Measurements from ENCODE around the gene PPP1R15A.

The PPP1R15A gene

GRCh38 chr19:48856921-48857320, 15.3 kb upstream of the PPP1R15A start:
- H3K9me3 ChIP-seq (ENCODE audit: insufficient read depth, low read length), result no peaks in the 10 kb centered on the region

GRCh38 chr19:48858984-48859710, 13.1 kb upstream of the PPP1R15A start:
- Histone ChIP-seq H3K36me3 (ENCODE audit: low read length) (no peaks in the 10 kb centered on the region), H3K79me2 (ENCODE audit: insufficient read depth, low read length) (no peaks in the 10 kb centered on the region), H3K9ac (ENCODE audit: low read length) (no peak overlapping the region), H4K20me1 (ENCODE audit: low read depth, low read length) (no peaks in the 10 kb centered on the region), H2AFZ (ENCODE audit: low read depth, low read length, severe bottlenecking) (no peak overlapping the region), H3K9me3 (ENCODE audit: insufficient read depth, low read length) (no peaks in the 10 kb centered on the region), H3K4me3 (ENCODE audit: insufficient read depth, low read length, poor library complexity, severe bottlenecking) (no peak overlapping the region), H3K27me3 (ENCODE audit: low read length) (no peaks in the 10 kb centered on the region), H3K9me2 (replicated peaks; ENCODE audit: insufficient read depth, low read length) (no peaks in the 10 kb centered on the region), H3K27ac (ENCODE audit: low read depth, low read length) (no peak overlapping the region), H3F3A (ENCODE audit: insufficient read depth) (no peaks in the 10 kb centered on the region), H3K4me2 (ENCODE audit: low read depth, low read length, poor library complexity, severe bottlenecking) (no peak overlapping the region)
- TF ChIP-seq CTCF (IDR thresholded peaks at IDR 0.05; ENCODE audit: insufficient read depth, low read length, poor library complexity, severe bottlenecking), result no peak
- no peak for TF ChIP-seq EZH2phosphoT487 (conservative IDR thresholded peaks at IDR 0.05; ENCODE audit: low read length)

More at GRCh38 chr19:48856921-48857320, 15.3 kb upstream of the PPP1R15A start:
- Histone ChIP-seq H3F3A (ENCODE audit: insufficient read depth) (no peaks in the 10 kb centered on the region), H2AFZ (ENCODE audit: low read depth, low read length, severe bottlenecking) (no peak overlapping the region), H3K79me2 (ENCODE audit: insufficient read depth, low read length) (no peaks in the 10 kb centered on the region), H3K4me3 (ENCODE audit: insufficient read depth, low read length, poor library complexity, severe bottlenecking) (no peak overlapping the region), H3K27me3 (ENCODE audit: low read length) (no peaks in the 10 kb centered on the region), H3K27ac (ENCODE audit: low read depth, low read length) (no peak overlapping the region), H3K9me2 (replicated peaks; ENCODE audit: insufficient read depth, low read length) (no peaks in the 10 kb centered on the region), H4K20me1 (ENCODE audit: low read depth, low read length) (no peaks in the 10 kb centered on the region), H3K9ac (ENCODE audit: low read length) (no peak overlapping the region), H3K4me2 (ENCODE audit: low read depth, low read length, poor library complexity, severe bottlenecking) (no peak overlapping the region), H3K36me3 (ENCODE audit: low read length) (no peaks in the 10 kb centered on the region)
- TF ChIP-seq EZH2phosphoT487 (conservative IDR thresholded peaks at IDR 0.05; ENCODE audit: low read length) (no peak), CTCF (IDR thresholded peaks at IDR 0.05; ENCODE audit: insufficient read depth, low read length, poor library complexity, severe bottlenecking) (no peak)

GRCh38 chr19:48859711-48860572, 12.3 kb upstream of the PPP1R15A start:
- Histone ChIP-seq H3K9ac (ENCODE audit: low read length) (no peak overlapping the region), H3K4me2 (ENCODE audit: low read depth, low read length, poor library complexity, severe bottlenecking) (no peak overlapping the region), H3K27ac (ENCODE audit: low read depth, low read length) (no peak overlapping the region), H3K27me3 (ENCODE audit: low read length) (no peaks in the 10 kb centered on the region), H4K20me1 (ENCODE audit: low read depth, low read length) (no peaks in the 10 kb centered on the region), H3K9me3 (ENCODE audit: insufficient read depth, low read length) (no peaks in the 10 kb centered on the region), H2AFZ (ENCODE audit: low read depth, low read length, severe bottlenecking) (no peak overlapping the region), H3K36me3 (ENCODE audit: low read length) (no peaks in the 10 kb centered on the region), H3K4me3 (ENCODE audit: insufficient read depth, low read length, poor library complexity, severe bottlenecking) (no peak overlapping the region), H3K9me2 (replicated peaks; ENCODE audit: insufficient read depth, low read length) (no peaks in the 10 kb centered on the region), H3K79me2 (ENCODE audit: insufficient read depth, low read length) (no peaks in the 10 kb centered on the region), H3F3A (ENCODE audit: insufficient read depth) (no peaks in the 10 kb centered on the region)
- TF ChIP-seq EZH2phosphoT487 (conservative IDR thresholded peaks at IDR 0.05; ENCODE audit: low read length), result no peak
- TF ChIP-seq CTCF (IDR thresholded peaks at IDR 0.05; ENCODE audit: insufficient read depth, low read length, poor library complexity, severe bottlenecking), result no peak
